ENCODE data around the gene NCKAP1. TPM values are rescaled to one million over a fixed set of nuclear protein-coding genes. Genes with fewer than 3 reads are reported as not detected.

The NCKAP1 gene
- total RNA-seq, 2 donors from 2014 or later = 128 to 136 TPM

DNA sequence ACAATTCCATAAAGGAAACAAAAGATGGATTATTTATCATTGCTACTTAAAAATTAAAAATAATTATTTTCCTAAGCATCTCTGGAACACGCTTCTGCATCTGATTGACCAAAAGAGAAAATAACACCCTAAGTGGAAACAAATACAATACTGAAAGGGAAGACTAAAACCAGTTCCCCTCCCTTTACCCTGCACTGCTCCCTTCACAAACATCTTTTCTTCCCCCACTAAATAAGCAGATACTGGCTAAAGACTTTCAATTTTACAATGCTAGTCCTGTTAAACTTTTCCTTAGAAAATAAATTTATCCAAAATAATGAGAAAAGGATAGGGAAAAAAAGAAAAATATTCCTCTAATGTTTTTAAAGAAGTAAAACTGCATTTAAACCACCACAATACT is 4.3 kb downstream of the NCKAP1 start:
- Histone ChIP-seq H3K27me3 (ENCODE audit: control insufficient read depth, insufficient read depth, low read length, poor library complexity, severe bottlenecking) (no peaks in the 10 kb centered on the region), H3K9me3 (ENCODE audit: control insufficient read depth, low read length) (no peaks in the 10 kb centered on the region), H3K36me3 (ENCODE audit: control insufficient read depth, insufficient read depth, low read length) (no peaks in the 10 kb centered on the region), H3K4me3 (ENCODE audit: low read length) (peak overlapping the region; percentile 96), H3K4me1 (ENCODE audit: control insufficient read depth, insufficient read depth, low read length) (peaks cover 9% of the 10 kb centered on the region), H3K27ac (ENCODE audit: low read depth, low read length) (no peak overlapping the region), H3K9ac (ENCODE audit: extremely low read depth, low read length, poor library complexity, severe bottlenecking) (no peak overlapping the region)
- 88% methylated on average over 1 of the region's 1 CpG; no CpG with 5 or more reads in 1 of the 2 experiments for WGBS, 2 experiments (ENCODE audit: insufficient coverage in 1 of 2, insufficient read length in 1 of 2)
- peaks cover 3% of the 10 kb centered on the region for H3K36me3 Mint-ChIP-seq (ENCODE audit: low read depth)
- H3K4me1 Mint-ChIP-seq = peaks cover 47% of the 10 kb centered on the region
- no peaks in the 10 kb centered on the region for H3K27me3 Mint-ChIP-seq (ENCODE audit: insufficient read depth)
- H3K9me3 Mint-ChIP-seq = no peaks in the 10 kb centered on the region
- TF ChIP-seq, protein P1, sequence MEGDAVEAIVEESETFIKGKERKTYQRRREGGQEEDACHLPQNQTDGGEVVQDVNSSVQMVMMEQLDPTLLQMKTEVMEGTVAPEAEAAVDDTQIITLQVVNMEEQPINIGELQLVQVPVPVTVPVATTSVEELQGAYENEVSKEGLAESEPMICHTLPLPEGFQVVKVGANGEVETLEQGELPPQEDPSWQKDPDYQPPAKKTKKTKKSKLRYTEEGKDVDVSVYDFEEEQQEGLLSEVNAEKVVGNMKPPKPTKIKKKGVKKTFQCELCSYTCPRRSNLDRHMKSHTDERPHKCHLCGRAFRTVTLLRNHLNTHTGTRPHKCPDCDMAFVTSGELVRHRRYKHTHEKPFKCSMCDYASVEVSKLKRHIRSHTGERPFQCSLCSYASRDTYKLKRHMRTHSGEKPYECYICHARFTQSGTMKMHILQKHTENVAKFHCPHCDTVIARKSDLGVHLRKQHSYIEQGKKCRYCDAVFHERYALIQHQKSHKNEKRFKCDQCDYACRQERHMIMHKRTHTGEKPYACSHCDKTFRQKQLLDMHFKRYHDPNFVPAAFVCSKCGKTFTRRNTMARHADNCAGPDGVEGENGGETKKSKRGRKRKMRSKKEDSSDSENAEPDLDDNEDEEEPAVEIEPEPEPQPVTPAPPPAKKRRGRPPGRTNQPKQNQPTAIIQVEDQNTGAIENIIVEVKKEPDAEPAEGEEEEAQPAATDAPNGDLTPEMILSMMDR (conservative IDR thresholded peaks at IDR 0.05) = no peak
- DNase-seq = no peak
- H3K4me3 Mint-ChIP-seq = no peak overlapping the region
- H3K27ac Mint-ChIP-seq = no peak overlapping the region

DNA sequence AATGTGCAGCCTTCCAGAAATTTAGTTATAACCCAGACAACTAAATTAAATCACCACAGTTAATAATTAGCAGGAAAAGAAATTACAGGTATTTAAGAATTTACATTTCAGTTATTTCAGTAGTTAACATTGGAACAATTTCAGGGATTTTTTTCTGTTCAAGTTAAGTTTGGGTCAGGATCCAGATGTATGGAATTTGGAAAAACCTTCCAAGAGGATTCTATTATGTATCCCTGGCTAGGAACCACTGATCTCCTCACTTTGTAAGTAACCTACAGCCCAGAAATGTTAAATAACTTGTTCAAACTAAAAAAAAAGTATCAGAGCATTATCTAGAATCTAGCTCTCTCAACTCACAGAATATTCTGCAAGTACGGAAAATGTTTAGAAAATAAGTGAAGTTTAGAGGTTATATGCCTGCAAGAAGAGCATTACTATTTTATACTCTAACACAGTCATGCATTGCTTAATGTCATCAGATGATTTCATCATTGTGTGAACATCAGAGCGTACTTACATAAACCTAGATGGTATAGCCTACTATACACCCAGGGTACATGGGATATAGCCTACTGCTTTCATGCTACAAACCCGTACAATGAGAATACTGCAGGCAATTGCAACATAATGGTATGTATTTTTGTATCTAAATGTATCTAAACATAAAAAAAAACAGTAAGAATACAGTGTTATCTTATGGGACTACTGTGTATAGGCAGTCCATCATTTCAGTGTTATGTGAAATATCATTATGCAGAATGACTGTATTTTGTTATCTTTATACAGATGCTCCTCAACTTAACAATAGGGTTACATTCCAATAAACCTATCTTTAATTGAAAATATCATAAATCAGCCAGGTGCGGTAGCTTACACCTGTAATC is 6.1 kb downstream of the NCKAP1 start:
- Mint-ChIP-seq H3K4me3 (no peak overlapping the region), H3K9me3 (no peaks in the 10 kb centered on the region), H3K4me1 (peaks cover 47% of the 10 kb centered on the region), H3K36me3 (ENCODE audit: low read depth) (peaks cover 3% of the 10 kb centered on the region), H3K27ac (peak overlapping the region; percentile 56), H3K27me3 (ENCODE audit: insufficient read depth) (no peaks in the 10 kb centered on the region)
- DNase-seq = no peak
- 92 to 99% methylated on average over 2 to 3 of the region's 4 CpGs for WGBS, 2 experiments (ENCODE audit: insufficient coverage in 1 of 2, insufficient read length in 1 of 2)
- TF ChIP-seq, protein P1 (conservative IDR thresholded peaks at IDR 0.05) = no peak
- no peak overlapping the region for H3K4me3 ChIP-seq (ENCODE audit: low read length)
- H3K27ac ChIP-seq (ENCODE audit: low read depth, low read length) = no peak overlapping the region
- H3K36me3 ChIP-seq (ENCODE audit: control insufficient read depth, insufficient read depth, low read length) = no peaks in the 10 kb centered on the region
- H3K27me3 ChIP-seq (ENCODE audit: control insufficient read depth, insufficient read depth, low read length, poor library complexity, severe bottlenecking) = no peaks in the 10 kb centered on the region
- no peak overlapping the region for H3K9ac ChIP-seq (ENCODE audit: extremely low read depth, low read length, poor library complexity, severe bottlenecking)
- H3K9me3 ChIP-seq (ENCODE audit: control insufficient read depth, low read length) = no peaks in the 10 kb centered on the region
- peaks cover 9% of the 10 kb centered on the region for H3K4me1 ChIP-seq (ENCODE audit: control insufficient read depth, insufficient read depth, low read length)

DNA sequence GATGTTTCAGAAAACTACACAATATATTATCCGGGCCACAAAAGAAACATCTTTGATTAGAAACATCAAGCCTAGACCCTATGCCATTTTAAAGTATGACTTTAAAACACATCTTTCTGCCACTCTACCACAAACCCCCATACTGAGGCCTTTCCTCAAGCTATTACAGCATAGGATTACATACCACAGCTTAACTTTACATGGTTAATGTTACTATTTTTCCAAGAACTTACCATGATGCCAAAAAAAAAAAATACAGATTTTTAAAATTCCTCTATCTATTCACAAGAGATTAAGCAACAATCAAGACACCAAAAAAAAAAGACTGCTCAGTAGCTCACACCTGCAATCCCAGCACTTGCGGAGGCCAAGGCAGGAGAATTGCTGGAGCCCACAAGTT is 9.0 kb downstream of the NCKAP1 start:
- no peak overlapping the region for H3K4me3 ChIP-seq (ENCODE audit: low read length)
- Mint-ChIP-seq H3K9me3 (no peaks in the 10 kb centered on the region), H3K4me1 (peaks cover 26% of the 10 kb centered on the region), H3K27me3 (ENCODE audit: insufficient read depth) (no peaks in the 10 kb centered on the region), H3K4me3 (no peak overlapping the region), H3K27ac (peak overlapping the region; percentile 3), H3K36me3 (ENCODE audit: low read depth) (peaks cover 3% of the 10 kb centered on the region)
- 94 to 100% methylated on average over 2 of the region's 2 CpGs for WGBS, 2 experiments (ENCODE audit: insufficient coverage in 1 of 2, insufficient read length in 1 of 2)
- no peak for DNase-seq
- H3K4me1 ChIP-seq (ENCODE audit: control insufficient read depth, insufficient read depth, low read length) = no peaks in the 10 kb centered on the region
- H3K27ac ChIP-seq (ENCODE audit: low read depth, low read length) = no peak overlapping the region
- TF ChIP-seq, protein P1 (conservative IDR thresholded peaks at IDR 0.05) = no peak
- H3K27me3 ChIP-seq (ENCODE audit: control insufficient read depth, insufficient read depth, low read length, poor library complexity, severe bottlenecking) = no peaks in the 10 kb centered on the region
- no peaks in the 10 kb centered on the region for H3K36me3 ChIP-seq (ENCODE audit: control insufficient read depth, insufficient read depth, low read length)
- no peak overlapping the region for H3K9ac ChIP-seq (ENCODE audit: extremely low read depth, low read length, poor library complexity, severe bottlenecking)
- H3K9me3 ChIP-seq (ENCODE audit: control insufficient read depth, low read length) = no peaks in the 10 kb centered on the region
